Middle frontal gyrus (tissue), 1 donor: Measurements from ENCODE around the gene RUSC2.
A peak's percentile ranks its signal among the peaks of the same experiment; 100 is the strongest.

Source experiments
- DNase-seq: peaks from one replicate; pipeline ENCODE4 v3.0.0-alpha.2; 2015; ENCODE audit warnings: low spot score; ENCODE audit errors: extremely low spot score

RUSC2 gene, protein sequence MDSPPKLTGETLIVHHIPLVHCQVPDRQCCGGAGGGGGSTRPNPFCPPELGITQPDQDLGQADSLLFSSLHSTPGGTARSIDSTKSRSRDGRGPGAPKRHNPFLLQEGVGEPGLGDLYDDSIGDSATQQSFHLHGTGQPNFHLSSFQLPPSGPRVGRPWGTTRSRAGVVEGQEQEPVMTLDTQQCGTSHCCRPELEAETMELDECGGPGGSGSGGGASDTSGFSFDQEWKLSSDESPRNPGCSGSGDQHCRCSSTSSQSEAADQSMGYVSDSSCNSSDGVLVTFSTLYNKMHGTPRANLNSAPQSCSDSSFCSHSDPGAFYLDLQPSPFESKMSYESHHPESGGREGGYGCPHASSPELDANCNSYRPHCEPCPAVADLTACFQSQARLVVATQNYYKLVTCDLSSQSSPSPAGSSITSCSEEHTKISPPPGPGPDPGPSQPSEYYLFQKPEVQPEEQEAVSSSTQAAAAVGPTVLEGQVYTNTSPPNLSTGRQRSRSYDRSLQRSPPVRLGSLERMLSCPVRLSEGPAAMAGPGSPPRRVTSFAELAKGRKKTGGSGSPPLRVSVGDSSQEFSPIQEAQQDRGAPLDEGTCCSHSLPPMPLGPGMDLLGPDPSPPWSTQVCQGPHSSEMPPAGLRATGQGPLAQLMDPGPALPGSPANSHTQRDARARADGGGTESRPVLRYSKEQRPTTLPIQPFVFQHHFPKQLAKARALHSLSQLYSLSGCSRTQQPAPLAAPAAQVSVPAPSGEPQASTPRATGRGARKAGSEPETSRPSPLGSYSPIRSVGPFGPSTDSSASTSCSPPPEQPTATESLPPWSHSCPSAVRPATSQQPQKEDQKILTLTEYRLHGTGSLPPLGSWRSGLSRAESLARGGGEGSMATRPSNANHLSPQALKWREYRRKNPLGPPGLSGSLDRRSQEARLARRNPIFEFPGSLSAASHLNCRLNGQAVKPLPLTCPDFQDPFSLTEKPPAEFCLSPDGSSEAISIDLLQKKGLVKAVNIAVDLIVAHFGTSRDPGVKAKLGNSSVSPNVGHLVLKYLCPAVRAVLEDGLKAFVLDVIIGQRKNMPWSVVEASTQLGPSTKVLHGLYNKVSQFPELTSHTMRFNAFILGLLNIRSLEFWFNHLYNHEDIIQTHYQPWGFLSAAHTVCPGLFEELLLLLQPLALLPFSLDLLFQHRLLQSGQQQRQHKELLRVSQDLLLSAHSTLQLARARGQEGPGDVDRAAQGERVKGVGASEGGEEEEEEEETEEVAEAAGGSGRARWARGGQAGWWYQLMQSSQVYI (N-terminal part only)

DNA sequence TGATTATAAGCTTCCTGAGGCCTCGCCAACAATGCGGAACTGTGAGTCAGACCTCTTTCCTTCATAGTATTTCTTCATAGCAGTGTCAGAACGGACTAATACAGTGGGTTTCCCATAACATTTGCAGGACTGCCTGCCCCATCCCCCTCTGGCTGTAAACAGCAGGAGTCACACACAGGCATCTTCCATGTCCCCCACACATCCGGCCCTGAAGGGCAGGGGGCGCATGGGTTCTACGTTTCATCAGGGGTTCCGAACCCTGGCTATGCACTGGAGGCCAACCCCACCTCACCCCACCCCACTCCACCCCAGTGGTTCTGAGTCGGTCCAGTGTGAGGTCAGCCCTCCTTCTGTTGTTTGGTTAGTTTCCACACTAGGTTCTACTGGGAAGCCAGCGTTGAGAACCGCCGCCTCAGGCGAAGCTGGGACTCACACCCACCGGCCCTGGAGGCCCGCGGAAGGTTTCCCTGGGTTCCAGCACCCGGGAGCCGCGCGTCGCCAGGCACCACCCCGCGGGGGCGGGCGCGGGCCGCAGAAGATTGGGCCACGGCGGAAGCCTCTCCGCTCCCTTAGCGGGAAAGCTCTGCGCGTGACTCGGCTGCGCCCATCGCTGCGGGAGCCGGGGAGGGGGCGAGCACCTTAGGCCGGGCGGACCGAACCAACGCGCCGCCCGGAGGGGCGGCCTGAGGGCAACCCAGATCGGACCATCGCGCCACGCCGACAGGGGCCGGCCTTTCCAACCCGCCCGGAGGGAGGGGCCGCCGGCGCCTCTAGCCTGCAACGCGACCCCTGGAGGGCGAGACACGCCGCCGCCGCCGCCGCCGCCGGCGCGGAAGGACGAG lies at the start of gene RUSC2:
Gene RUSC2, plus strand, starts transcription at position 799 of the 842 bp plus-strand sequence. CDS start 56,411 bp downstream, outside the sequence.
- peak; percentile 64 for DNase-seq

DNA sequence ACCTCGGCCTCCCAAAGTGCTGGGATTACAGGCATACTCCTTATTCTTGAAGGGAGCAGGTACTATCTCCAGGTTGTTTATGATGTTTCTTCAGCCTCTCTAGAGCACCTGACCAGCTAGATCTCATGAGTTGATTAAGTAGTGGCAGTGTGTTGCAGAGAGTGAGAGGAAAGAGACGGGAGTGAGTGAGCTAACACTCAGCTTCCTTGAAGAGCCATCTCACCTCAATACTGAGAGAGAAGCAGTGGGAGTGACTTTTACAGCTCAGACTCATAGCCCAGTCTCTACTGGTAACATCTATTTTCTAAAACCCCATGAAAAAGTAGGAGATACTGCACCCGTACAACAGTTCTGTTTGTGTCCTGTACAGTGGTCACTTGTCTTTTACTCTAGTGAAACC lies 43.9 kb upstream of the RUSC2 start:
- DNase-seq: no peak

DNA sequence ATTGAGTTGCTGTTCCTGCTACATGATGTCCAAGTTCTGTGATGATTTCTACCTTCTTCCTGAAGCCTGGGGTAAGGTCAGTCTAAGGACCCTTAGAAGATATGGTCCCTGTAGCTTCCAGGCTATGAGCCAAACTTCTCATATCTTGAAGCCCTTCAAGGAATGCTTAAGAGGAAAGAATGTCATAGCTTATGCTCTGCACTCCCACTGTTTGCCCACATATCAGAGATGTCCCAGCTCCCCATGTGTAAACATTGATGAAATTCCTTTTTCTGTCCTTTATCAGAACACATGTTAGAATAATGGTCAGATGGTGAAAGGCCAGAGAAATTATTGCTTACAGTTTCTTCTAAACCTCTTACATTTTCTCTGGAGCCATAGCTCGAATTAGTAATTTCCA lies 41.4 kb upstream of the RUSC2 start:
- DNase-seq: no peak

- DNase-seq: no peak
Observed at GRCh38 chr9:35452481-35452880, 37.4 kb upstream of the RUSC2 start.

DNA sequence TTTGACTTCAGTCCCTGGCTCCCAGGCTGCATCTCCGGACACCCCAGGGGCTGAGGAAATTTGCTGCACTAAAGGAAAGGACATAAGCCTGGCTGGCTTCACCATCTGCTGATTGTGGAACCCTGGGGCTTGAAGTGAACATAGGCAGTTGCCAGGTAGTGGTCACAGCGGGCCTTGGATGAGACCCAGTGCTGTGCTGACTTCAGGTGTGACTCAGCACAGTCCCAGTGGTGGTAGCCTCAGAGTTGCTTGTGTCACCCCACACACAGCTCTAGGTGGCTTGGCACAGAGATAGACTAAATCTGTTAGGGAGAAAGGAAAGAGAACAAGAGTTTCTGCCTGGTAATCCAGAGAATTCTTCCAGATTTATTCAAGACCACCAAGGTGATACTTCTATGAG lies 36.1 kb upstream of the RUSC2 start:
- DNase-seq: no peak

DNA sequence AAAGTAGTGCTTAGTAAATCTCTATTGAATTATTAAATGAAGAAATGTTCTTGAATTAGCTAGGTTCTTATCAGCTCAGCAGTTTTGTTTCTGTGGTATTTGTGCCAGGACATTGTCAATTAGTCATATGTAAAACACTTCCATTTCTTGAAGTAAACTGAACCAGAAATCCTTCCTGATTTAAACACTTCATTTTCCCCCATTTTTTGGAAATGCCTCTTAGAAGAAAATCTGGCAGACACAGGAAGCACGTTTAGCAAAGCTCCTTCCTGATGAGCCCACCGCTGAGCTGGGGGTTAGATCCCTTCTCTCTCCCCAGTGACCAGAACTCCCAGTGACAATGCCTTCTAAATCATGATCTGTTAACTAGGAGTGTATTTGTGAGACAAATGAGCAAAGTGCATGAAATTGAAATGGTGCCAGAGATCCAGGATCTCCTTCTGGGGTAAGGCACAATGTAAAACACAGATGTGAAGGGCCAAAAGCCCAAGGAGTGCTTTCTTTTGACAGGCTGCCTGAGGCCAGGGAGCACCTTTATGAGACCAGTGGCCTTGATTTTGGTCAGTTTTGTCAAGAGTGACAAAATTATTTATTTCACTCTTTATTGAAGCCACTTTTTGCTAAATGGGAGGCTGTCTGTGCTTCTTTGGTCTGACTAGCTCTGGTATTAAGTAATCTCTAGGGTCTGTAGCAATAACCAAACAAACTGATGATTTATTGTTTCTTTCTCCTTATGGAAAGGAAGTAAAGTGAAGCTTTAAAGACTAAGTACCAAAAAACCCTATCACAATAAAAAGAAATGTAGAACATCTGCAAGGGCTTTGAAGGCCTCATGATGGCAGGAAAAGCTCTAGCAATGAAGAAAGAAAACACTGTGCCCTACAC lies 25.5 kb upstream of the RUSC2 start:
- DNase-seq: no peak

GRCh38 chr9:35470340-35470739 lies 19.6 kb upstream of the RUSC2 start:
- no peak for DNase-seq

DNA sequence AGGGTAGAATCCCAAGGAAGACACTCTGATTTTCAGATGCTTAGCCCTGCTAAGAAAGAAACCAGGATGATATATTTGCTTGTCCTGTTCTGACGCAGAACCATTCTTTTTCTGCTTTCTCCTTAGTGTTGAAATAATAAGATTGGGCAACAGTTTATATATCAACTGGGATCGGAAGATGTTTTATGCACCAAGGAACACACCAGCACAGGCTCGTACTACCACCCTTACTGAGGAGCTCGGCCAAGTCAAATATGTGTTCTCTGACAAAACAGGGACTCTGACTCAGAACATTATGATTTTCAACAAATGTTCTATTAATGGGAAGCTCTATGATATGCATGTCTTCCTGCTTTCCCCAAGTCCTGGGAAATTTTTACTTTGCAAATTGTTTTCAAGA lies 19.0 kb upstream of the RUSC2 start:
- no peak for DNase-seq

- no peak for DNase-seq
Observed at GRCh38 chr9:35476596-35476995, 13.3 kb upstream of the RUSC2 start.

- DNase-seq: peak; percentile 56
Observed at GRCh38 chr9:35477211-35477855, 12.6 kb upstream of the RUSC2 start.

- DNase-seq: no peak
Observed at GRCh38 chr9:35478871-35479270, 11.0 kb upstream of the RUSC2 start.

DNA sequence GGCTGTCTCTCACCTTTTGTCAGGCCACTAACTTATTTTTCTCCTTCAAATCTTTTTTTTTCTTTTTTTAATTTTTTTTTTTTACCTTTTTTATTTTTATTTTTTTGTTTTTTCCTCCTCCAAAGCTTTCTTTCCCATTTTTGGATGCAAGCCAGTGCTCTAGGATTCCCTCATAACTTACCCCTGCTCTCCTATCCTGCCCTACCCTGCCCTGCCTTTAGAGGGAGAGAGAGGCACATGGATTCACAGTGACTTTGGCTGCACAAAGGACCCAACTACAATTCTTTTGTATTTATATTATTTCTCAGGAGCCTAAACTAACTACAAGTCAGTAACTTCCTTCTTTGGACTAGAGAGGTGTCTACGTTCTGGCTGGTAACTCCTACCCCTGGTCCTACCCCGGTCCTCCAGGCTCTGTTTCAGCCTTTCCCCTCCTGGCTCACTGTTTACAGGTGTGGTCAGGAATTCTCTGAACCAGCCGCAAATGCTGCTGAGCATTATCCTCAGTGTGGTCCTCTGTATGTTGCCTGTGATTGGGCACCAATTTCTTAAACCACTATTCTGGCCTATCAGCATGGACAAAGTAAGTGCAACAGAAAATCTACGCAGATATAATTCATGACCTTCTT lies 8.4 kb upstream of the RUSC2 start:
- no peak for DNase-seq

GRCh38 chr9:35482071-35482470 lies 7.8 kb upstream of the RUSC2 start:
- DNase-seq: no peak

DNA sequence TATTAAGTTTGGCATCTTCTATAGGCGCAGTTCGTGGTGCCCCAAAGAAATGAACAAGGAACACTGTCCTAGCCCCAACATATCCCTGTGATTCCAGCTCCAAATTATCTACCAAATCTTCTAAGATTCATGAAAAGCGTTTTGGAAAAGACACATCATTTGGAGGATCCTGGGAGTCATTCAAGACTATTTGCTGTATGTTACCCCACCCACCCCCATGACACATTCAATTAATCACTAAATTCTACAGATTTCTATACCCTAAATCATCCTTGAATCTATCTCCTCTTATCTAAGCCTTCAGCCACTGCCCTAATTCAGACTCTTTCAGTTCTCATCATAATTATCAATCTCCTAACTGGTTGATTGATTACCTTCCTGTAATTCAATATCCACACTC lies 5.5 kb upstream of the RUSC2 start:
- no peak for DNase-seq

DNA sequence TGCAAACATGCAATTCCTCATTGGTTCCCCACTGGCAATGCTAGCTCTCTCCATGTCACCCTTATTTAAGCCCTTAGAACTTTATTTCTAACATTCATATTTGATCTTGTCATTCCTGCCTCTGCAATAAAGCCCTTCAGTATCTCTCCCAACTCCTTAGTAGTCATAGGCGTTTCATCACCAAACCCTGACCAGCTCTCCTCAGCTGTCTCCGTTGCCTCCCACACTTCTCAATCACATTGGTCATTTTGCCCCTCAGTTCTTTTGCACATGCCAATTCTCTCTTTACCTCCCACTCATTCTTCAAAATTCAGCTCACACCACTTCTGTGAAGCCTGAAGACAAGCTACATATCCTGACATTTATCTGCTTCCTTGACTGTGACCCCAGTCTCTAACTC lies 2.8 kb upstream of the RUSC2 start:
- DNase-seq: no peak

GRCh38 chr9:35488021-35488420 lies 1.9 kb upstream of the RUSC2 start:
- DNase-seq: no peak

- DNase-seq: no peak
Observed at GRCh38 chr9:35488566-35489312, 1.2 kb upstream of the RUSC2 start.
